ENCODE results near the gene RIPOR3.
"Not testable (repeated sequence)": the region's sequence is repeated elsewhere in the genome, so short reads cannot be mapped to it uniquely, and the experiment has no call there.

Gene RIPOR3

DNA sequence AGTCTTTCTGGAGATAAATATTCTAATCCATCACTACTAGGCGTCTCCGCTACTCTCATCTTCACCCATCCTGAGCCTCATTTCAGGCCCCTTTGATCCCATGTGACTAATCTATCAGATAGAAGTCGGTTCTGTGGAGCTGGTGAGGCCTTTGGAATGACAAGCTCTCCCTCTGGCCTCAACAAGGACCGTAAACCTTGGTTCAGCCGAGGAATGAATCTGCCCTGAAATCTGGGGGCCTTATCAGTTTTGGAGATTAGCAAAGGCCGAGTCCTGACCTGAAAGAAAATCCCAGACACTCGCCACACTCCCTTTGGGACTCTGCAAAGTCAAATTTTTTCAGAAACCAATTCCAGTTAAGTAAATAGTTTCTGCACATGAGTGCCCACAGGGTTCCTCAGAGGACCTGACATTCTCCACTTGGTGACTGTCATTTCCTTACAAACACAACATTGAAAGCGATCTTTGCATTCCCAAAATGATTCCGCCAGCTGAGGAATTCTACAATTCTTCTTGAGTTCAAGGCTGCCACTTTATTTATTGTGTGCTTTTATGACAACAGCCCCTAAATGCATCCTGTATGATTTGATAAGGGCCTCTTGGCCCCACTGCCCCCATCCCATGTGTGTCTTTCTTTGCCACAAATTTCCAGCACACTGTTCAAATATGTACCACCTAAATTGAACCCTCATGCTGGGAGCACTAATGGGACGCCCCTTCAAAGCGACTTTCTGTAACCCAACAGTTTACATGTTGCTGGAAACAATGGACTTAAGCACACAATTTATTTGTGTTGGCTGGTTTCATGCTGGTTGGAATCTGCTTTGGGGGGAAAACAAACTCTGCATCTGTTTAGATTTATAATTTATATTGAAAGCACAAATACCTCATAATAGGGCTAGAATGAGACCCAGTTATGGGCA, 10.0 kb upstream of the RIPOR3 start:
- no peak for DNase-seq

DNA sequence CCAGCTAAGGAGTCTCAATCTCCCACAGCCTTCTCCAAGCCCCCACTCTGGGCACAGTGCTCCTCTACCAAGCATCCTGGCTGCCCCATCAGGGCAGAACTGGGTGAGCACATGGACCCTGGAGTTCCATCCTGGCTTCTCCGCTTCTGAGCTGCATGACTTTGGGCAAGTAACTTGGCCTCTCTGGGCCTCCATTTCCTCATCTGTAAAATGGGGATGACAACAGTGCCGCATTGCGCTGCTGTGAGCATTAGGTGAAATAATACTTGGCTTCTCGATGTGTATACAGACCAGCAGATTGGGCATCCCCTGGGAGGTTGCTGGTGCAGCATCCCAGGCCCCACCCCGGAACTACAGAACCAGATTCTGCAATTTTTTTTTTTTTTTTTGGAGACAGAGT, 8.3 kb upstream of the RIPOR3 start:
- DNase-seq, result no peak

GRCh38 chr20:50698255-50698654, 6.9 kb upstream of the RIPOR3 start:
- not testable (repeated sequence) for DNase-seq

DNA sequence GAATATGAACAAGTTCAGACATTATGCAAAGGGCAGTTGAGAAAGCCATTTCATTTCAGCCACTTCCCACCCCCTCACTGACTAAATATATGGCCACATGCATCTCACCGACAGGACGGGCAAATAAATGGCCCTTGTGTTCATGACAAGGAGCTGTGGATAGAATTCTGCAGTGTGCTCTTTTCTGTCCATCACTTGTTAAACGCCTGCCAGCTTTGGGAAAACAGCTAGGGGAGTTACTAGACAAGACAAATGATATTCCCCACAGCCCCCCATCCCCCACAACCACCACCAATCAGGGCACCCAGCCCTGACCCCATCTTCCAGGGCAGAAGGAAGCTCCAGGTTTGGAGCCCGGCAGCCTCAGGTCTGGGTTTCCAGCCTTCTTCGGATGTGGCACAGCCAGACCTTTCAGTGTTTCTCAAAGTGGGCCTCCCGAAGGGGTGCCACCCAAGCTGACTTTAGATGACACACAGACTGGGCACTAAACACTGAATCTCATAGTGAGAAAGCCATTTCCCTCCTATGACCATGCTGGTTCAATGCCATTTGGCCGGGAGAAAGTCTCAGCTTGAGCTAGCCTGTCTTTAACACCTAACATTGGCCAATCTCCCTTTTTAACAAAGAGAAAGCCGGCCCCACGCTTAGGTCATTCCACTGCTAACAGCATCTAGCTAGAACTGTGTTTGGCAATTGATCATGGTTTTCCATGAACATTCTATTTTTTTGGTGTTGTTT, 4.0 kb upstream of the RIPOR3 start:
- DNase-seq, result no peak

GRCh38 chr20:50694379-50695134, 3.2 kb upstream of the RIPOR3 start:
- DNase-seq, result no peak

- DNase-seq, result no peak
These were observed 1.7 kb upstream of the RIPOR3 start for GRCh38 chr20:50693001-50693400.

DNA sequence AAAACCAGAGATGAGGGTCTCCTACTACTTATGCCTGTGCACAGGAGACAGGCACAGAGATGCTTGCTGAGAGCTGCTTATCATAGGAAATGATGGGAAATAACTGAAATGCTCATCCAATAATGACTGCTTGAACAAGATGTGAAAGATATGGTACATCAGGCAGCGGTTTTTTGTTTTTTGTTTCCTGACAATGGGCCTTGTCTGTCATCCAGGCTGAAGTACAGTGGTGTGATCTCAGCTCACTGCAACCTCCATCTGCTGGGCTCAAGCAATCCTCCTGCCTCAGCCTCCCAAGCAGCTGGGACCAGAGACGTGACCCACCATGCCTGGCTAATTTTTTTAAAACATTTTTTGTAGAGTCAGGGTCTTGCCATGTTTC, 1.2 kb upstream of the RIPOR3 start:
- DNase-seq, result no peak

- DNase-seq, result no peak
These were observed 520 bp upstream of the RIPOR3 start for GRCh38 chr20:50691573-50692551.

- no peak for DNase-seq
These were observed 1.3 kb downstream of the RIPOR3 start for GRCh38 chr20:50689864-50690649.

DNA sequence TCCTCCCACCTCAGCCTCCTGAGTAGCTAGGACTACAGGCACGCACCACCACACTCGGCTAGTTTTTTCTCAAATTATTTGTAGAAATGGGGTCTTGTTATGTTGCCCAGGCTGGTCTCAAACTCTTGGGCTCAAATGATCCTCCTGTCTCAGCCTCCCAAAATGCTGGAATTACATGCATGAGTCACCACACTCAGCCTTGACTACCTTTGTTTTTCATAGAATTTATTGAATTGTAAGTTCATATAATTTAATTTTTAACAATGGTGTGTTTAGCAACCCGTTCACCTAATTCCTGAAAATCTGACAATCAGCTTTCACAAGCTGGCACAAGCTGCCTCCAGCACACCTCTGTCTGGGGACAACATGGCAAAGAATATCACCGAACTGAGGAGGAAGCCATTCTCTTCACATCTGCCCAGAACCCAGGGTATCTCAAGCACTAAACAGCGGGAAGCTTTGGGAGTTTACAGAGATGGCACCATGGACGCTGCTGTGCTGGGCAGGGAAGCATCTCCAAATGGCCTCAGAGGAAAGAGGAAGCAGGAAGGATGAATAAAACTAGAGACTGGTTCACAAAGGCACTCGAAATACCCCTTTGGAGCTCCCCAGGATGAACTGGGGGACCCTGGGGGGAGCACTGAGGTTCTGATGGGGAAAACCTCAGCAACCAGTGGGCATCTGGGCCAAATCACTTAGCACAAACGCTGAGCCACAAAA, 2.9 kb downstream of the RIPOR3 start:
- no peak for DNase-seq

GRCh38 chr20:50686821-50687220, 4.5 kb downstream of the RIPOR3 start:
- DNase-seq, result no peak

DNA sequence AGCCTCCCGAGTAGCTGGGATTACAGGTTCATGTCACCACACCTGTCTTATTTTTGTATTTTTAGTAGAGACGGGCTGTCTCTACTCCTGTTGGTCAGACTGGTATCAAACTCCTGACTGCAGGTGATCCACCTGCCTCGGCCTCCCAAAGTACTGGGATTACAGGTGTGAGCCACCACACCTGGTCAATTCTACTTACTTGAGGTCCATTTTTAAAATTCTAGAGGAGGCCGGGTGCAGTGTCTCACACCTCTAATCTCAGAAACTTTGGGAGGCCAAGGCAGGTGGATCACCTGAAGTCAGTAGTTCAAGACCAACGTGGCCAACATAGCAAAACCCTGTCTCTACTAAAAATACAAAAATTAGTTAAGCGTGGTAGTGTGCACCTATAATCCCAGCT, 7.8 kb downstream of the RIPOR3 start:
- no peak for DNase-seq

DNA sequence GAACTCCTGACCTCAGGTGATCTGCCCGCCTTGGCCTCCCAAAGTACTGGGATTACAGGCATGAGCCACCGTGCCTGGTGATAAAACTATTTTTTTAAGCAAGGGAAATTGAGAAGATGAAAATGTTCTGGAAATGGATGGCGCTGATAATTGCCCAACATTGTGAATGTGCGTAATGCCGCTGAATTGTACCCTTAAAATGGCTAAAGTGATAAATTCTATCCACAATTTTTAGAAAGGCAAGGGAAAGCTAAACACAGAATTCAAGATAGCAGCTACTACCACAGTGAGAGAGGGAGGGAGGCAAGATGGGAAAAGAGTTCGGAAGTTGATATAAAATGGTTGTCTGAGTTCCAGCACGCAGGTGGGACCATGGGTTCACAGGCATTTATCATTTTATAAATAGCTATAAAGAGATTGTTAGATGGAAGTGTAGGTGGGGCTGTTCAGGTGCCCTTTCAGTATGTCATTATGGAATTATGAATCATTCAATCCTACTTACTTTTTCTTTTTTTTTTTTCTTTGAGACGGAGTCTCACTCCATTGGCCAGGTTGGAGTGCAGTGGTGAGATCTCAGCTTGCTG, 8.3 kb downstream of the RIPOR3 start:
- no peak for DNase-seq

GRCh38 chr20:50682065-50682464, 9.3 kb downstream of the RIPOR3 start:
- DNase-seq, result no peak

DNA sequence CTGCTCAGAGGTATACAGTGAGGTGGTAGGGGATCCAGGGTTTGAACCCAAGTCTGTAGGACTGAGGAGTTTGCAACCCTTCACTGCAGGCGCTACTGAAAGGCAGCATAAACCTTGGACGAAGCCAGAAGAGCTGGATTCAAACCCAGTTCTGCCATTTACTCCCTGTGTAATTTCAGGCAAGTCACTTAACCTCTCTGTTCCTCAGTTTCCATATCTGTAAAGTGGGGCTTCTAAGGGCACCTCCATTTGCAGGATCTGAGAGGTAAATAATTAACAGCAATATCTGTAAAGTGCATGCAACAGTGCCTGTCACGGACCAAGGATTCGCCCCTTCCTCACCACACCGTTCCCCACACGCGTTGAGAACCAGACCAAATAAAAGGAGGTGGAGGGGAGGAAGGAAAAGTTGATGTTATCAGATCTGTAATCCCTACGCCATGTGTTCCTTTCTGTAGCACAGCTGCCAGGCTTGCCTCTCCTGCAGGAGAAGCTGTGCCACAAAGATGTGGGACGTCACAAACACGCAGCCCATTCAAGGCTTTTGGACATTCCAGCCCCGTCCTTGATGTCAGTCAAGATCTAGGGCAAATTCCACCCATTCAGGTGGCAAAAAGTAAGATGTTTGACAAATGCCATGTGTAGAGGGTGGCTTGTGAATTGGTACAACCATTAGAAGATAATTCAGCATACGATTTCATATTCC, 9.8 kb downstream of the RIPOR3 start:
- DNase-seq, result no peak

DNA sequence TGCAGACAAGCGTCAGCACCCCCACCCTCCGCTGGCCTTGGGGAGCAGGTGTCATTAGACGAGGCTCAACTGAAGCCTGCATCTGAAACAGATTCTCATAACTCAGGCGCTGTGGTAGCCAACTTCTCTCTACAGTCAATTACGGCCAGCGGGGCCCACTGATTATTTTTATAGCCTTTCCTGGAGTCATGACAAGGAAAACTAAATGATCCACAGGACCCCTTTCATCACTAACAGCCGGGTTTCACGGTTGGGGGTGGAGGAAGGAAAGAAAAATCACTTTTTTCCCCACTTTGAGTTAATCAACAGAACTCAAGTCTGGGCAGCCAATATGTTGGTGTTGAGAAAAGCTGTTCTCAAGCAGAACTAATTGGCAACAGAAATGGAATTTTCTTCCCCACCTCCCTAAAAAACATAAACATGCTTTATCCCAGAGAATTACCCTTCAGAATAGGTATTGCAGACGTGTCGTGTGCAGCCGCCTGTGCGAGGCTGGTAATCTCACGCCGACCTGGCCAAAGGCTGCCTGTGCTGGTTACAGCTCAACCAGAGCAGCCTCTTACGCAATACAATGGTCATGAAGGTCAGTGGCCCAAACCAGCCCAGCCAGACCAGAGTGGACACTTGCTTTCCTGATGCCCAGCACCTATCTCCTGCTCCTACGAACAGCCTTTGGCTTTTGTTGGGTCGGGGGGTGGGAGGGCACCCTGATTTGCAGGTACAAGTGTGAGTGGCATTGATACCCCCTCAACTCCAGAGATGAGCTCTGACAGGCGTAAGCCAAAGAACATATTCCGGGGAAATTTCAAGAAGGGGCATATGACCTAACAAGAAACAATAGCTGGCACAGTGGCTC, 11.0 kb downstream of the RIPOR3 start:
- DNase-seq, result no peak

DNA sequence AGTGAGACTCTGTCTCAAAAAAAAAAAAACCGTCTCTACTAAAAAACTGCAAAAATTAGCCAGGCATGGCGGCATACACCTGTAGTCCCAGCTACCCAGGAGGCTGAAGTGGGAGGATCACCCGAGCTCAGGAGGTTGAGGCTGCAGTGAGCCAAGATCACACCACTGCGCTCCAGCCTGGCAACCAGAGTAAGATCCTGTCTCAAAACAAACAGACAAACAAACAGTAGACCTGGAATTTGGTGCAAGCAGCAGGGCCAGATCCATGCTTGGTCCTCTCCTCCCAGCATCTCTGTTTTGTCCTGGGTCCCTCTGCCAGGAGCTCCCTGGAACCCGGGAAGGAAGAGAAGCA, 11.6 kb downstream of the RIPOR3 start:
- no peak for DNase-seq

GRCh38 chr20:50678169-50678898, 13.0 kb downstream of the RIPOR3 start:
- DNase-seq, result no peak

Data from Kasumi-1 (cell line).